Activated naive CD8-positive, alpha-beta T cell treated with anti-CD3 and anti-CD28 coated beads, Interleukin-2, amount 10 ng/mL, durations not matched to agents 7 days and 5 days (primary cell): ENCODE results near the gene CHN1. TPM values are rescaled to one million over a fixed set of nuclear protein-coding genes. Genes with fewer than 3 reads are reported as not detected.

Source experiments
- ATAC-seq: fragments of 150-1000 bp; cut with Tn5 transposase; one replicate; pipeline ENCODE4 v1.10.0; 2021; ENCODE audit warnings: low read depth, moderate library complexity
- POLR2A ChIA-PET: fragments of 350-600 bp; sonication (Branson Sonifier 250); formaldehyde crosslinking; loops from one replicate; lab custom pipeline; 2021; ENCODE audit warnings: antibody characterized with exemption; lab: Charles Lee
- DNase-seq: peaks from one replicate; pipeline ENCODE4 v3.0.0; 2021
- H3K27ac Mint-ChIP-seq: one replicate; pipeline ENCODE4 v1.8.0; 2022; ENCODE audit warnings: mild to moderate bottlenecking, mixed read lengths
- H3K27me3 Mint-ChIP-seq: one replicate; pipeline ENCODE4 v1.8.0; 2022; ENCODE audit warnings: mild to moderate bottlenecking, moderate library complexity, mixed read lengths
- H3K36me3 Mint-ChIP-seq: one replicate; pipeline ENCODE4 v1.8.0; 2021; ENCODE audit warnings: mild to moderate bottlenecking, mixed read lengths
- H3K4me1 Mint-ChIP-seq: one replicate; pipeline ENCODE4 v1.8.0; 2021; ENCODE audit warnings: mixed read lengths
- H3K4me3 Mint-ChIP-seq: one replicate; pipeline ENCODE4 v1.8.0; 2022; ENCODE audit warnings: mild to moderate bottlenecking, moderate library complexity, mixed read lengths
- H3K9me3 Mint-ChIP-seq: one replicate; pipeline ENCODE4 v1.8.0; 2021; ENCODE audit warnings: mixed read lengths
- total RNA-seq, 2 experiments: library from RNA; stranded (reverse); gene quantifications; one replicate each; pipeline ENCODE4 v1.2.3, GENCODE V29; 2021

Gene CHN1
- total RNA-seq, 2 experiments from 2014 or later, result 3.5 to 3.7 TPM

DNA sequence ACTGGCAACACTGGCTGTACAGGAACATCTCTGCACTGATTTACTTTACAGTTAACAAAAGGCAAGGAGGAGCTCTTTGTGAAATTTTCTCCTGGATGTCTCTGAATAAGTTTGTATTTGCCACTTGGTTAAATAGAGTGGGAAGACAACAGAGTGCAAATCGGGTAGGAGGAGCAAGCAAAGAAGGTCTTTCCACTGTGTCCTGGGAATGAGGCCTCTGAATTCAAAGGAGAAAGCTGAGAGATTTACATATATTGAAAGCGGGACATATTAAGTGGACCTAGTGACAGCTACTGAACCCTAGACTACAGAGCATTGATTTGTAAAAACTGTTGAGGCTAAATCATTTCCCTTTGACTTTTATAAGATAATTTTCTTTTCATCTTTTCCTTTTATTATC, 123.5 kb downstream of the CHN1 start:
- DNase-seq, result no peak
- no peak for ATAC-seq

DNA sequence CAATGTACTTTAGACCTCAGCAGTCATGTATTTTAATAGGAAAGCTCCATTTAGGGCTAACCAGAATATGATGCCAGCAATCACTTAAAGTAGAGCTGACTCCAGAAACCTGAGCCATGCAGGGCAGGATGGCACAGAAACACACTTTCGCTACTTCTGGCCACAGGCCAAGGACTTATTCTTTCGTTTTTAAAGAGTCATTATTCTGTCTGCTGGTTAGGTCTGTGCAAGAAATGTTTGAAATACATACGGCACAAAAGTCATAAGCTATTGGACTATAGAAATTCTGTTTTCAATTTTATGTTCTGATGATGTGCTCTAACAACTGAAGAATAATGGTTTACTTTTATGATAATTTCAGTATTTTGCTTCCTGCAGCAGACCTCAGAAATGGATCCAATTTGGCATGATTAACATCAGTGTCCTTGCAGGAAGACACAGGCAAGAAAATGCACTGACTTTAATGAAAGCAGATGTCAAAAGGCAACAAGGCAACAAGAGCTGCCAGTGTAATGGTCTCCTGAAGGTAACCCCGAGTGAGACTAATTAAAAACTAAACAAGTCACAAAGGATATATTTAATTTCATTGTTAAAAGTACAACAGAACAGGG, 126.5 kb downstream of the CHN1 start:
- Mint-ChIP-seq H3K27me3 (no peaks in the 10 kb centered on the region), H3K9me3 (no peaks in the 10 kb centered on the region), H3K4me3 (no peak overlapping the region), H3K36me3 (no peaks in the 10 kb centered on the region), H3K27ac (no peak overlapping the region), H3K4me1 (no peaks in the 10 kb centered on the region)
- POLR2A ChIA-PET, result no interaction called here
- DNase-seq, result no peak
- ATAC-seq, result no peak

More for the DNA sequence above, 123.5 kb downstream of the CHN1 start:
- H3K4me1 Mint-ChIP-seq, result no peaks in the 10 kb centered on the region
- no peaks in the 10 kb centered on the region for H3K9me3 Mint-ChIP-seq
- H3K27me3 Mint-ChIP-seq, result no peaks in the 10 kb centered on the region
- H3K4me3 Mint-ChIP-seq, result no peak overlapping the region
- H3K27ac Mint-ChIP-seq, result no peak overlapping the region
- H3K36me3 Mint-ChIP-seq, result no peaks in the 10 kb centered on the region
- POLR2A ChIA-PET, result no interaction called here

DNA sequence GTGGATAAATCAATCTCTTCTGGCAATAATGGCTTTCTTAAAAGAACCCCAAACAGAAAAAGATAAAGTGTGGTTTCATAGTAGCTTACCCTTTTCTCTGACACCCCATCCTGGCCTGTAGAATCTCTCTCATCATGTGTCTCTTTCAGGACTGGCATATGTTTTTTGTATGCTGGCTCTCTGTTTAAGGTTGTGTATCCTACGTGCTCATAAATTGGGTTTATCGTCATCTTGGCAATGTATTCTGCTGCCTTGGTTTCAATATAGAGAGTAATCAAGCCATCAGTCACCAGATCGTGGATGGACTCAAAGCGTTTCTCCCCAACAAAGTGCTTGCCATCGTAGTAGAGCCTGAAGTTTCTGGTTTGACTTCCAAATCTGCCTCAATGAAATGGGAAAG, 127.4 kb downstream of the CHN1 start:
- ATAC-seq, result no peak
- POLR2A ChIA-PET, result no interaction called here
- H3K27me3 Mint-ChIP-seq, result no peaks in the 10 kb centered on the region

DNA sequence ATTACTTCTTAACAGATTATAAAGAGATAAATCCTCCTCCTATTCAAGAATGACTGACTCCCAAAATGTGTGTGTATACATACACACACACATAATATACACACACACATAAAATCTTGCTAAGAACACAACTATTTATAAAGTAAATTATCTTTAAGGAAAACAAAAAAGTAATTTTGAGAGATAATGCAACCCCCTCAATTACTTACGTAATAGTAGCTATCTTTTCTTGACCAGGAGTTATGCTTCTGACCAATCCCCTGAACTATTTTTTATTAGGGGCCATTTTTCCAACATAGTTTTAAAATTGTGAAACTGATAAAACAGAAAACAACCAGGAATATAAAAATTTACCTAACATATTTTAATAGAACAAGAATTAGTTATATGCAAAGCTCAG, 127.9 kb downstream of the CHN1 start:
- POLR2A ChIA-PET, result no interaction called here
- no peaks in the 10 kb centered on the region for H3K4me1 Mint-ChIP-seq
- DNase-seq (no peak), ATAC-seq (no peak)
- no peak overlapping the region for H3K4me3 Mint-ChIP-seq
- no peak overlapping the region for H3K27ac Mint-ChIP-seq
- H3K36me3 Mint-ChIP-seq, result no peaks in the 10 kb centered on the region
- H3K27me3 Mint-ChIP-seq, result no peaks in the 10 kb centered on the region
- no peaks in the 10 kb centered on the region for H3K9me3 Mint-ChIP-seq

More for the DNA sequence above, 127.4 kb downstream of the CHN1 start:
- DNase-seq, result no peak
- Mint-ChIP-seq H3K4me3 (no peak overlapping the region), H3K9me3 (no peaks in the 10 kb centered on the region), H3K27ac (no peak overlapping the region), H3K36me3 (no peaks in the 10 kb centered on the region), H3K4me1 (no peaks in the 10 kb centered on the region)

DNA sequence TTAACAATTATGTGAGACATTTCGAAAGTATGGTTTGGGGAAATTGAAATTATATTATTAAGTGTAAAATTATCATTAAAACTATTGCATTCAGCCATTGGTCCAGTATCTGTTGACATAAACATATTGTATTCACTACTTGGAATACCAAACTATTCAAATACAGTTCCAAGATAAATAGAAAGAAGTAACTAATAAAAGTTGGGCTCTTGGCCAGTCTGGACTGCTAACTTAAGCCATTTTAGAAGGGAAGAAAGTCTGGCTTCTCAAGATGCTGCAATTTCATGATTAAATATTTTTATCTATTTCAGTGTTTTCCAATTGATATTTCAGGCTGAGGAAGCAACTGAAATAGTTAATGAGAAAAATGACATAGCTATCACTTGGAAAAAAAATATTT, 131.1 kb downstream of the CHN1 start:
- POLR2A ChIA-PET, result no interaction called here
- Mint-ChIP-seq H3K27me3 (no peaks in the 10 kb centered on the region), H3K9me3 (no peaks in the 10 kb centered on the region), H3K36me3 (no peaks in the 10 kb centered on the region), H3K27ac (no peak overlapping the region), H3K4me1 (no peaks in the 10 kb centered on the region), H3K4me3 (no peak overlapping the region)
- no peak for ATAC-seq
- DNase-seq, result no peak

DNA sequence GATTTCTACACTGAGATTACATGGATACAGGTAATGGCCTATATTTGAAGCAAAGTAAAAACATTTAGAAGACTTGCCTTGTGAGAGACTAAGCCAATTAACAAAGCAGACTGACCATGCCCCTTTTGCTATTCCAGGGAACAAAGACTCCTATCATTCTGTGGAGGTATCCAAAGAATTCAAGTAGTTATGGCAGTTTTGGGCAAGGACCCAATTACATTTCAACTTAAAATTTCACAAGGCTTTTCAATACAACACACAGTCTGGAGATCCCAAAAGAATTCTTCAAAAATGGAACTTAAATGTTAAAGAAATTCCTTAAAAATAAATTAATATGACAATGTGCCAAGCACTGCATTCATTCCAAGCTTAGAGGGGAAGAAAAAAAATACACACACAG, 131.7 kb downstream of the CHN1 start:
- H3K27me3 Mint-ChIP-seq, result no peaks in the 10 kb centered on the region

DNA sequence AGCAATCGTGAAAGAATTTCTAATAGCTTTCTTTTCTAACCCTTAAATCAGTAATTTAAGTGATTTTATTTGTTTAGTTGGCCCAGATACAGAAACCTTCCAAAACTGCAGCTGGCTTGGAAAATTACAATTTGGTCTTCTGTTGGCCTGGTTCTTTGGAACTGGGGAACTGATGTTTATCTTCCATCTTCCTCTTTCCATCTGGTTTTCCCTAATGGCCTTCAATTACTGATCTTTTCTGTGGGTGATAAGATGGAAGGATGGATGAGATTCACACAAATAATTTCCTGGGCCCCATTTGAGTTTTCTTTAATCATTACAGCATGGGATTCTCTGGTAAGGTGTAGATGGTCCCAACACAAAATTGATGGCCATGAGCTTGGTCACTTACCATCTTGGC, 134.4 kb downstream of the CHN1 start:
- Mint-ChIP-seq H3K9me3 (no peaks in the 10 kb centered on the region), H3K27ac (no peak overlapping the region), H3K4me3 (no peak overlapping the region), H3K36me3 (no peaks in the 10 kb centered on the region), H3K27me3 (no peaks in the 10 kb centered on the region), H3K4me1 (no peaks in the 10 kb centered on the region)
- POLR2A ChIA-PET, result no interaction called here
- DNase-seq, result no peak
- no peak for ATAC-seq

More for the DNA sequence above, 131.7 kb downstream of the CHN1 start:
- POLR2A ChIA-PET, result no interaction called here
- Mint-ChIP-seq H3K36me3 (no peaks in the 10 kb centered on the region), H3K9me3 (no peaks in the 10 kb centered on the region), H3K4me1 (no peaks in the 10 kb centered on the region), H3K27ac (no peak overlapping the region), H3K4me3 (no peak overlapping the region)
- DNase-seq (no peak), ATAC-seq (no peak)

DNA sequence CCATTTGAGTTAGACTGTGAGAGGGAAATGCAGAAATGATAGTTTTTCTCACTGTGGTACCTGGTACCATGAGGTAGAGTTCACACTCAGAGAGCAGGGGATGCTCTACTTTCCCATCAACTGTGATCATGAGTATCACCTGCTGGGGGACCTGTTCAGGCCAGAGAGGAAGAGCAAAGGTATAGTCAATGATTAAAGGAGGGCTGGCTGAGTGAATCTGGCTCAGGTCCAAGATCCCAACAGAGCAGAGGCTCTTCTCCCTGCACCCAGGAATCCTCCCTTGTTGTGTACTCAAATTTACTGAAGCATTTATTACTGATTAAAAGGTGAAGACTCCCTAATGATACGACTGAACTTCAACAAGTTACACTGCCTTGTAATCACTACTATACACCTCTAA, 136.3 kb downstream of the CHN1 start:
- DNase-seq, result no peak
- H3K4me1 Mint-ChIP-seq, result no peaks in the 10 kb centered on the region
- no peak overlapping the region for H3K27ac Mint-ChIP-seq
- H3K9me3 Mint-ChIP-seq, result no peaks in the 10 kb centered on the region
- no peak for ATAC-seq
- no peaks in the 10 kb centered on the region for H3K36me3 Mint-ChIP-seq
- H3K4me3 Mint-ChIP-seq, result no peak overlapping the region
- no peaks in the 10 kb centered on the region for H3K27me3 Mint-ChIP-seq
- POLR2A ChIA-PET, result no interaction called here

DNA sequence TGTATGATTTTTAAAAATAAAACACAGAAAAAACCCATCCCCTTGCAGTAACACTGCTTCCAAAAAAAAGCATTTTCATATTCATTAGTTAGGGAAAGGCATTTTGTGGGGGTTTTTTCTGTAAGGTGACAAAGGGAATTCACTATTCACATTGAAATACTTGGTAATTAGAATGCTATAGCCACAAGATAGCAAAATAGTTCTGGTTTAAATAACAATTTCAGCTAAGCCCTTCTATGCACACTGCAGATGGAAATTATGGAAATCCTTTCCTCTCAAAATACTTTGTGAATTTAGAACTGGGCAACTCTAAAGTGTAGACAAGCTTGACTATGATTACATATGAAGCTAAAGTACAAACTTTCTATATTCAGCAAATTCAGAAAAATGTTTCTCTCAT, 138.8 kb downstream of the CHN1 start:
- Mint-ChIP-seq H3K27me3 (no peaks in the 10 kb centered on the region), H3K36me3 (no peaks in the 10 kb centered on the region), H3K4me3 (no peak overlapping the region), H3K9me3 (no peaks in the 10 kb centered on the region), H3K27ac (no peak overlapping the region), H3K4me1 (no peaks in the 10 kb centered on the region)
- ATAC-seq (no peak), DNase-seq (no peak)
- POLR2A ChIA-PET, result no interaction called here

DNA sequence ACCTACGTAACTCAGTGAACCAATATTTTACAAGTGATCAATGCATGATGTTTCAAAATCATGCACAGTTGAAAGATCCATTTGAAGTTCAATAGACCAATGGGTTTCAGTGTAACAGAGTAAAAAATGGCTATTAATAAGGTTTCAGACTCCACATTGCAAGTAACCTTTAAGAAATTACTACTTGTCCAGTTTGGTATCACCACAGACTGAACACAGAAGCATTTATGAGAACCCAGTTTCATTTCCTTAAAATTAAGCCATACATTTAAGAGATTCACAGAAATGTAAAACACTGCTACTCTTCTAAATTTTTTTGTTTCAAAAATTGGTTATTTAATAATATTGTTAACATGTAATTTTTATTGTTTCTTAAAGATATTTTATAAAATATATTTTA, 142.0 kb downstream of the CHN1 start:
- POLR2A ChIA-PET, result no interaction called here

DNA sequence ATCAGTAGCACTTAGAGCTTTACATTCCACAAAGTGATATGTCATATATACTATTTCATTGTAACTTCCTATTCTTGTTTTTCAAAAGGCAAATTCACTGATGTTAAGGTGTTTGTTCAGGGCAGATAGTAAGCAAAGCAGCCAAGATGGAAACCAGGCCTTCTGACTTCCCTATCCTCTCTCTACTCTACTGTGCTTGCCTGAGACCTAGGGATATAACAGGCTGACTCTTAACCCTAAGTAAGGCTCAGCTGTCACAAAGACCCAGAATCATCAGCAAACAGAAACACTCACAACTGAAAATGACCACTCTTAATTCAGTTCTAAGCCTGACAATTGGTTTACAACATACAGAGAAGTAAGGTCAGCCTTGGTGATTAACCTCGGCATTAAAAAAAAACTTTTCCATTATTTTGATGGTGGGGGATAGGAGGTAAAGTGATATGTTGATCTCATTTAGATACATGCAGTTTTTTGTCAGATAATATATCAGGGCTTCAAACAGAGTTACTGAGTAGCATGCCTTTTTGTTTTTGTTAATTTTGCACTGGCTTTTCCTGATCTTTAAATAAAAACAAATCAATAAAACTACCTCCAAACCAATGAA, 145.5 kb downstream of the CHN1 start:
- no peaks in the 10 kb centered on the region for H3K36me3 Mint-ChIP-seq
- H3K4me3 Mint-ChIP-seq, result no peak overlapping the region
- POLR2A ChIA-PET, result no interaction called here
- ATAC-seq, result no peak
- no peaks in the 10 kb centered on the region for H3K27me3 Mint-ChIP-seq
- no peaks in the 10 kb centered on the region for H3K4me1 Mint-ChIP-seq
- no peaks in the 10 kb centered on the region for H3K9me3 Mint-ChIP-seq
- no peak overlapping the region for H3K27ac Mint-ChIP-seq
- DNase-seq, result no peak

More for the DNA sequence above, 142.0 kb downstream of the CHN1 start:
- H3K27ac Mint-ChIP-seq, result no peak overlapping the region
- H3K4me3 Mint-ChIP-seq, result no peak overlapping the region
- DNase-seq, result no peak
- H3K4me1 Mint-ChIP-seq, result no peaks in the 10 kb centered on the region
- no peak for ATAC-seq
- no peaks in the 10 kb centered on the region for H3K36me3 Mint-ChIP-seq
- H3K27me3 Mint-ChIP-seq, result no peaks in the 10 kb centered on the region
- no peaks in the 10 kb centered on the region for H3K9me3 Mint-ChIP-seq

DNA sequence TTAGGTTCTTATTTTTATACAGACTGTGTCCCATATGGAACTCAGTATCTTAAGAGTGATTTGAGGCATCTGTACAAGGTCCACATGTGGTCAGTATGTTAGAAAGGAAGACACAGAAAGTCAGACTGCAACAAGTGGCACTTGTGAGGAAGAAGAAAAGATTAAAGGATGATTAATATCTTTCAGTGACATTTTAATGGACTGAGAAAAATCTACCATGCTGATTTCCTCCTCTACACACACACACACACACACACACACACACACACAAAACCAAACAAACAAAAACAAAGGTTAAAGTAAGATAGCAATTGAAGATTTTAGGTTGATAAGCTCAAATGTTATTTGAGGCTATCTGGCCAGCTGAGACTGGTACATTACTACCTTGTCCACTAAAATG, 146.4 kb downstream of the CHN1 start:
- Mint-ChIP-seq H3K4me3 (no peak overlapping the region), H3K36me3 (no peaks in the 10 kb centered on the region), H3K27ac (no peak overlapping the region), H3K4me1 (no peaks in the 10 kb centered on the region), H3K9me3 (no peaks in the 10 kb centered on the region), H3K27me3 (no peaks in the 10 kb centered on the region)
- POLR2A ChIA-PET, result no interaction called here
- ATAC-seq (no peak), DNase-seq (no peak)

DNA sequence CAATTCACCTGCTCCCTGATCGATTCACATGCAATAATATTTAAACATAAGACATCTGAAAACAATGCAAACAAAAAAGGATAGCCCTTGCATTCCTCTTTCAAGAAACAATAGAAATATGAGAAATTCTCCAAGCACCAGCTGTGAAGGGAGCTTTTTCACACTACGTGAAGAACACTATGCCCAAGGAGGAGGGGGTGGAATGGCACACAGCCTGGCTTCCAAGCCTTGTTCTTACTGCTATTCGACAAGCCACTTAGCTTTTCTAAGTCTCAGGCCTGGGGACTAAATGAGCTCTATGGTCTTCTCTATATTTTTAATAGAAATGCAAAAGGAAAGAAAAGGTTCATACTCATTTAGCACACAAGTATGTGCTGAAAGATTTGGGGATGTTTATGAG, 148.7 kb downstream of the CHN1 start:
- no peak for DNase-seq
- Mint-ChIP-seq H3K36me3 (peaks cover 5% of the 10 kb centered on the region), H3K27ac (no peak overlapping the region), H3K4me1 (no peaks in the 10 kb centered on the region), H3K4me3 (no peak overlapping the region), H3K27me3 (peaks cover 4% of the 10 kb centered on the region), H3K9me3 (no peaks in the 10 kb centered on the region)
- POLR2A ChIA-PET, result no interaction called here
- no peak for ATAC-seq
